MCF 10A (cell line): ENCODE results near the gene EPB41L1. TPM values are rescaled to one million over a fixed set of nuclear protein-coding genes. Genes with fewer than 3 reads are reported as not detected.

Source experiments
- BruUV-seq: library from RNA; stranded (reverse); fragments of 400-500 nt; replicated peaks from 2 replicates; lab custom pipeline; 2021; lab: Mats Ljungman, UMichigan
- CTCF ChIA-PET: fragments of 300-600 bp; sonication (Branson Sonifier 250); formaldehyde crosslinking; extraction: SDS; loops from one replicate; lab custom pipeline; 2021; ENCODE audit warnings: antibody characterized with exemption, inconsistent platforms; lab: Yijun Ruan, JAX
- POLR2A ChIA-PET: fragments of 300-600, 350-650 bp; sonication (Branson Sonifier 250); formaldehyde crosslinking; extraction: SDS; loops from one replicate; lab custom pipeline; 2020; ENCODE audit warnings: antibody characterized with exemption, inconsistent platforms; lab: Yijun Ruan, JAX
- DNase-seq: peaks from one replicate; pipeline ENCODE4 v3.0.0-alpha.2; 2018; ENCODE audit not compliant: unreplicated experiment
- H3K27ac Mint-ChIP-seq: one replicate; pipeline ENCODE4 v1.8.0; 2022; ENCODE audit warnings: mild to moderate bottlenecking, low read depth, mixed read lengths; ENCODE audit not compliant: unreplicated experiment
- H3K27me3 Mint-ChIP-seq: one replicate; pipeline ENCODE4 v1.8.0; 2022; ENCODE audit warnings: mixed read lengths; ENCODE audit not compliant: insufficient read depth, unreplicated experiment
- H3K36me3 Mint-ChIP-seq: one replicate; pipeline ENCODE4 v1.8.0; 2022; ENCODE audit warnings: mild to moderate bottlenecking, moderate library complexity, mixed read lengths; ENCODE audit not compliant: insufficient read depth, unreplicated experiment
- H3K4me1 Mint-ChIP-seq: one replicate; pipeline ENCODE4 v1.8.0; 2022; ENCODE audit warnings: mixed read lengths; ENCODE audit not compliant: insufficient read depth, unreplicated experiment
- H3K4me3 Mint-ChIP-seq: one replicate; pipeline ENCODE4 v1.8.0; 2022; ENCODE audit warnings: mild to moderate bottlenecking, moderate library complexity, mixed read lengths; ENCODE audit not compliant: unreplicated experiment
- H3K9me3 Mint-ChIP-seq: one replicate; pipeline ENCODE4 v1.8.0; 2022; ENCODE audit warnings: mixed read lengths; ENCODE audit not compliant: unreplicated experiment
- CTCF ChIP-seq: fragments of 200-600 bp; IDR thresholded peaks from one replicate; pipeline ENCODE4 v1.8.0; 2022; ENCODE audit warnings: antibody characterized with exemption, mild to moderate bottlenecking; ENCODE audit not compliant: unreplicated experiment
- intact Hi-C: fragments of 100-400 bp; cut with micrococcal nuclease; formaldehyde crosslinking; loops from 2 replicates; pipeline ENCODE4 v1.14.1; 2022
- total RNA-seq: library from RNA; stranded (reverse); gene quantifications from 2 replicates; pipeline ENCODE4 v1.2.3, GENCODE V29; 2022

EPB41L1 gene
- total RNA-seq, 1 experiment from 2014 or later: 10.1 TPM

- POLR2A ChIA-PET: no interaction called here
- intact Hi-C loops: no loop called here
- H3K4me1 Mint-ChIP-seq: no peaks in the 10 kb centered on the region
These were observed 119.8 kb downstream of the EPB41L1 start for GRCh38 chr20:36274181-36274841.

GRCh38 chr20:36275011-36275410, 120.5 kb downstream of the EPB41L1 start:
- Mint-ChIP-seq H3K27me3 (peaks cover 42% of the 10 kb centered on the region), H3K9me3 (no peaks in the 10 kb centered on the region), H3K36me3 (no peaks in the 10 kb centered on the region), H3K4me1 (no peaks in the 10 kb centered on the region), H3K4me3 (no peak overlapping the region), H3K27ac (no peak overlapping the region)
- no TSS peak for BruUV-seq
- POLR2A ChIA-PET: no interaction called here
- no peak for DNase-seq
- intact Hi-C loops: no loop called here
- CTCF ChIA-PET: interaction anchor here (0.6 to 5.3 kb wide), 4 partner anchors 25 to 742 kb away, joined by 3 to 45 read pairs (median 4); no protein-coding TSS in a partner anchor
- no peak for TF ChIP-seq CTCF

More at GRCh38 chr20:36274181-36274841, 119.8 kb downstream of the EPB41L1 start:
- CTCF ChIA-PET: interaction anchor here (0.6 to 5.3 kb wide), 9 partner anchors 9 to 743 kb away, joined by 3 to 45 read pairs (median 4); no protein-coding TSS in a partner anchor
- Mint-ChIP-seq H3K27me3 (peaks cover 37% of the 10 kb centered on the region), H3K4me3 (no peak overlapping the region), H3K9me3 (no peaks in the 10 kb centered on the region), H3K36me3 (no peaks in the 10 kb centered on the region), H3K27ac (no peak overlapping the region)
- no TSS peak for BruUV-seq
- DNase-seq: no peak
- no peak for TF ChIP-seq CTCF

- Mint-ChIP-seq H3K4me3 (no peak overlapping the region), H3K27ac (no peak overlapping the region), H3K27me3 (peaks cover 48% of the 10 kb centered on the region), H3K9me3 (no peaks in the 10 kb centered on the region), H3K36me3 (no peaks in the 10 kb centered on the region), H3K4me1 (no peaks in the 10 kb centered on the region)
- intact Hi-C loops: no loop called here
- no peak for DNase-seq
- BruUV-seq: no TSS peak
- no peak for TF ChIP-seq CTCF
- ChIA-PET CTCF (interaction anchor here (0.5 to 1.2 kb wide), 2 partner anchors 164 to 1506 kb away, joined by 3 to 5 read pairs; no protein-coding TSS in a partner anchor), POLR2A (no interaction called here)
These were observed 121.1 kb downstream of the EPB41L1 start for GRCh38 chr20:36275441-36276189.

- Mint-ChIP-seq H3K27ac (no peak overlapping the region), H3K9me3 (peaks cover under 1% of the 10 kb centered on the region), H3K36me3 (no peaks in the 10 kb centered on the region), H3K27me3 (peaks cover 67% of the 10 kb centered on the region), H3K4me1 (no peaks in the 10 kb centered on the region), H3K4me3 (no peak overlapping the region)
- intact Hi-C loops: no loop called here
- DNase-seq: no peak
- TF ChIP-seq CTCF: no peak
- POLR2A ChIA-PET: no interaction called here
- no TSS peak for BruUV-seq
- CTCF ChIA-PET: interaction anchor here (0.6 to 1.0 kb wide), 2 partner anchors 121 to 453 kb away, joined by 3 to 4 read pairs; no protein-coding TSS in a partner anchor
These were observed 123.0 kb downstream of the EPB41L1 start for GRCh38 chr20:36277546-36277945.
